DOHH2 (cell line): ENCODE data around the gene PCK2.

ENCODE experiments used
- CTCF ChIP-seq: fragments of 200-600 bp; sonication (generic); IDR thresholded peaks from one replicate; pipeline ENCODE4 v1.5.1; 2014; ENCODE audit warnings: antibody characterized with exemption, mild to moderate bottlenecking, low read depth, low read length; ENCODE audit not compliant: poor library complexity, severe bottlenecking
- EZH2phosphoT487 ChIP-seq: fragments of 200-600 bp; sonication (generic); IDR thresholded peaks from 2 replicates; pipeline ENCODE4 v1.6.1; 2017; ENCODE audit warnings: borderline replicate concordance, mild to moderate bottlenecking, antibody characterized with exemption, low read length, moderate library complexity, mixed read lengths

GRCh38 chr14:24123424-24124417 is 29.6 kb downstream of the PCK2 start:
- TF ChIP-seq CTCF (no peak), EZH2phosphoT487 (no peak)
